ENCODE data around the gene WDR87. TPM values are rescaled to one million over a fixed set of nuclear protein-coding genes. Genes with fewer than 3 reads are reported as not detected.

Gene WDR87
- total RNA-seq, 1 experiment from 2014 or later, result not detected

- no peak for TF ChIP-seq CTCF (IDR thresholded peaks at IDR 0.05; ENCODE audit: insufficient read depth in 1 of 2, low read depth in 1 of 2, low read length in 1 of 2, severe bottlenecking in 1 of 2, unreplicated experiment in 1 of 2)
- Histone ChIP-seq H3K4me3 (ENCODE audit: low read depth, low read length) (no peak overlapping the region), H3K36me3 (ENCODE audit: control insufficient read depth, insufficient read depth, low read length) (no peaks in the 10 kb centered on the region), H3K4me1 (peaks cover 11% of the 10 kb centered on the region), H3K27me3 (replicated peaks; ENCODE audit: control insufficient read depth, insufficient read depth, low read length) (no peaks in the 10 kb centered on the region), H3K9me3 (no peaks in the 10 kb centered on the region)
- CTCF ChIA-PET, result interaction anchor here (0.5 kb wide), 1 partner anchor 22 kb away, joined by 3 read pairs; no protein-coding TSS in a partner anchor
- Mint-ChIP-seq H3K27ac (ENCODE audit: unreplicated experiment) (peak overlapping the region; percentile 93), H3K27me3 (ENCODE audit: insufficient read depth, unreplicated experiment) (no peaks in the 10 kb centered on the region), H3K36me3 (ENCODE audit: insufficient read depth, unreplicated experiment) (peaks cover 54% of the 10 kb centered on the region), H3K9me3 (ENCODE audit: unreplicated experiment) (no peaks in the 10 kb centered on the region), H3K4me1 (ENCODE audit: low read depth, unreplicated experiment) (peaks cover 24% of the 10 kb centered on the region), H3K4me3 (ENCODE audit: unreplicated experiment) (peak overlapping the region; percentile 13)
- DNase-seq, result peak; percentile 52 to 63
- BruUV-seq (replicated peaks), result TSS peak; percentile 9
- intact Hi-C loops (cut with micrococcal nuclease; ENCODE audit: unreplicated experiment), result loop anchor here (1.0 kb wide), 1 partner anchor 14 kb away; the partner anchor contains the start of gene SIPA1L3
- POLR2A ChIA-PET, result interaction anchor here (1.1 to 1.5 kb wide), 2 partner anchors 11 to 14 kb away, joined by 3 to 8 read pairs; partner anchors contain the start of genes SIPA1L3 and WDR87
Observed at GRCh38 chr19:37920591-37921450, 14.4 kb upstream of the WDR87 start.

DNA sequence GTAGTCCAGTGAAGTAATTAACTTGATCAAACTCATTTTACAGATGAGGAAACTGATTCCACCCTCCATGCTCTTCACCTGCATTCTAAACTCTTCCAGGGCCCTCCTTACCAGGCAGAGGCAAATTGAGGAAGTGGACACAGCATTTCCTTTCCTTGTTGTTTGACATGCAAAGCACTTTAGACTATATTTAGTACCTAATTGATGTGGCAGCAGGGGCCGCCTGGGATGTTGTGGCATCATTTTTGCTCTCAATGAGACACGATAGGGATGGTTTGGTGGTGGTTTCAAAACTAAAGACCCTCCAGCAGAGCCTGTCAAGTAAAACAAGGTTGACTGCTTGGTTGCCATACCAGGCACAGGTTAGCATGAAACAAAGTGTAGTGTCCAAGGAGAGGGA is 8.5 kb upstream of the WDR87 start:
- no peaks in the 10 kb centered on the region for H3K27me3 ChIP-seq (replicated peaks; ENCODE audit: control insufficient read depth, insufficient read depth, low read length)
- TF ChIP-seq CTCF (IDR thresholded peaks at IDR 0.05; ENCODE audit: insufficient read depth in 1 of 2, low read depth in 1 of 2, low read length in 1 of 2, severe bottlenecking in 1 of 2, unreplicated experiment in 1 of 2), result no peak
- CTCF ChIA-PET, result no interaction called here
- Mint-ChIP-seq H3K4me3 (ENCODE audit: unreplicated experiment) (no peak overlapping the region), H3K27ac (ENCODE audit: unreplicated experiment) (peak overlapping the region; percentile 8), H3K27me3 (ENCODE audit: insufficient read depth, unreplicated experiment) (no peaks in the 10 kb centered on the region), H3K9me3 (ENCODE audit: unreplicated experiment) (no peaks in the 10 kb centered on the region), H3K4me1 (ENCODE audit: low read depth, unreplicated experiment) (peaks cover 13% of the 10 kb centered on the region), H3K36me3 (ENCODE audit: insufficient read depth, unreplicated experiment) (peaks cover 28% of the 10 kb centered on the region)
- H3K4me3 ChIP-seq (ENCODE audit: low read depth, low read length), result no peak overlapping the region
- no TSS peak for BruUV-seq (replicated peaks)
- H3K9me3 ChIP-seq, result no peaks in the 10 kb centered on the region
- H3K4me1 ChIP-seq, result no peaks in the 10 kb centered on the region
- POLR2A ChIA-PET, result no interaction called here
- H3K36me3 ChIP-seq (ENCODE audit: control insufficient read depth, insufficient read depth, low read length), result no peaks in the 10 kb centered on the region; the same call in 1 of the 2 replicates
- no peak for DNase-seq
- intact Hi-C loops (cut with micrococcal nuclease; ENCODE audit: unreplicated experiment), result no loop called here

GRCh38 chr19:37909661-37910199 is 3.3 kb upstream of the WDR87 start:
- no TSS peak for BruUV-seq (replicated peaks)
- Histone ChIP-seq H3K4me1 (peaks cover 10% of the 10 kb centered on the region), H3K9me3 (no peaks in the 10 kb centered on the region), H3K4me3 (ENCODE audit: low read depth, low read length) (no peak overlapping the region), H3K27me3 (replicated peaks; ENCODE audit: control insufficient read depth, insufficient read depth, low read length) (no peaks in the 10 kb centered on the region), H3K36me3 (ENCODE audit: control insufficient read depth, insufficient read depth, low read length) (no peaks in the 10 kb centered on the region; the same call in 1 of the 2 replicates)
- H3K4me1 Mint-ChIP-seq (ENCODE audit: low read depth, unreplicated experiment), result peaks cover 22% of the 10 kb centered on the region
- ChIA-PET CTCF (no interaction called here), POLR2A (no interaction called here)
- intact Hi-C loops (cut with micrococcal nuclease; ENCODE audit: unreplicated experiment), result no loop called here
- no peak overlapping the region for H3K27ac Mint-ChIP-seq (ENCODE audit: unreplicated experiment)
- TF ChIP-seq CTCF (IDR thresholded peaks at IDR 0.05; ENCODE audit: insufficient read depth in 1 of 2, low read depth in 1 of 2, low read length in 1 of 2, severe bottlenecking in 1 of 2, unreplicated experiment in 1 of 2), result no peak
- no peaks in the 10 kb centered on the region for H3K9me3 Mint-ChIP-seq (ENCODE audit: unreplicated experiment)
- H3K27me3 Mint-ChIP-seq (ENCODE audit: insufficient read depth, unreplicated experiment), result no peaks in the 10 kb centered on the region
- peaks cover 28% of the 10 kb centered on the region for H3K36me3 Mint-ChIP-seq (ENCODE audit: insufficient read depth, unreplicated experiment)
- no peak for DNase-seq
- H3K4me3 Mint-ChIP-seq (ENCODE audit: unreplicated experiment), result no peak overlapping the region
